Measurements from ENCODE around the gene KRT16. TPM values are rescaled to one million over a fixed set of nuclear protein-coding genes. Genes with fewer than 3 reads are reported as not detected.

The KRT16 gene
- under 1 TPM in 1 of 2 donors, not detected in 1; 0.69 TPM for total RNA-seq

GRCh38 chr17:41612376-41613160, at the start of gene KRT16:
Gene KRT16 (minus strand): TSS chr17:41612767. CDS start chr17:41612688, 79 bp downstream.

GRCh38 chr17:41624208-41625101, 11.9 kb upstream of the KRT16 start, which contains the start of gene KRT17:
Gene KRT17 (minus strand): TSS chr17:41624575. CDS start chr17:41624509, 66 bp downstream.

GRCh38 chr17:41586863-41587495, 25.6 kb downstream of the KRT16 start, which contains the start of gene KRT14:
Gene KRT14 (minus strand): TSS chr17:41586895. CDS start chr17:41586834, 61 bp downstream.

GRCh38 chr17:41571561-41572434, 40.8 kb downstream of the KRT16 start, which contains the start of gene KRT9:
Gene KRT9 (minus strand): TSS chr17:41572059. CDS start chr17:41571992, 67 bp downstream.

Other genes with a start within 250 kb of the KRT16 start
- not detected for gene KRT33B, start 243.0 kb downstream of the KRT16 start, total RNA-seq
- gene KRT34, start 230.5 kb downstream of the KRT16 start, total RNA-seq = not detected
- not detected for gene KRT31, start 215.2 kb downstream of the KRT16 start, total RNA-seq
- gene KRT37, start 188.2 kb downstream of the KRT16 start, total RNA-seq = not detected
- gene KRT38, start 171.8 kb downstream of the KRT16 start, total RNA-seq = not detected
- not detected for gene KRT32, start 145.4 kb downstream of the KRT16 start, total RNA-seq
- not detected for gene KRT35, start 131.6 kb downstream of the KRT16 start, total RNA-seq
- gene KRT36, start 122.9 kb downstream of the KRT16 start, total RNA-seq = not detected
- not detected for gene KRT13, start 107.2 kb downstream of the KRT16 start, total RNA-seq
- not detected for gene KRT15, start 93.9 kb downstream of the KRT16 start, total RNA-seq
- gene KRT19, start 84.5 kb downstream of the KRT16 start, total RNA-seq = under 1 TPM in 1 of 2 donors, not detected in 1; 0.33 TPM
- not detected for gene KRT9, start 40.7 kb downstream of the KRT16 start, total RNA-seq
- 1 to 10 TPM in 1 of 2 donors, under 1 TPM in 1; under 0.01 to 1.0 TPM for gene KRT14, start 25.9 kb downstream of the KRT16 start, total RNA-seq
- 1 to 10 TPM in 1 of 2 donors, not detected in 1; 1.7 TPM for gene KRT17, start 11.8 kb upstream of the KRT16 start, total RNA-seq
- gene EIF1, start 76.1 kb upstream of the KRT16 start, total RNA-seq = 10 to 100 TPM; 52.3 to 67.3 TPM
- not detected for gene GAST, start 99.6 kb upstream of the KRT16 start, total RNA-seq
- gene HAP1, start 121.9 kb upstream of the KRT16 start, total RNA-seq = under 1 TPM in 1 of 2 donors, not detected in 1; under 0.01 TPM
- gene JUP, start 173.9 kb upstream of the KRT16 start, total RNA-seq = 1 to 10 TPM; 1.7 to 3.8 TPM
- 10 to 100 TPM; 17.2 to 24.0 TPM for gene P3H4, start 199.2 kb upstream of the KRT16 start, total RNA-seq
- gene FKBP10, start 200.2 kb upstream of the KRT16 start, total RNA-seq = 100 to 1,000 TPM in 1 of 2 donors, 10 to 100 TPM in 1; 64.0 to 111 TPM
- gene NT5C3B, start 223.5 kb upstream of the KRT16 start, total RNA-seq = 10 to 100 TPM; 37.5 to 49.0 TPM
- under 1 TPM in 1 of 2 donors, not detected in 1; under 0.01 TPM for gene KLHL10, start 225.1 kb upstream of the KRT16 start, total RNA-seq